ENCODE data around the gene TADA2A.

The TADA2A gene

GRCh38 chr17:37406635-37407461, at the start of gene TADA2A, which contains the start of gene ACACA:
TSS of gene TADA2A (plus strand) at chr17:37406886. CDS start at chr17:37411366, 4,480 bp downstream.
TSS of gene ACACA (minus strand) at chr17:37406836. CDS start at chr17:37406299, 537 bp downstream.
- DNase-seq: peak; percentile 79

- DNase-seq: peak; percentile 64
Measured at GRCh38 chr17:37358098-37358829, 48.4 kb upstream of the TADA2A start.

- peak; percentile 93 for DNase-seq
Measured at GRCh38 chr17:37358830-37359681, 47.6 kb upstream of the TADA2A start.

- DNase-seq: no peak
Measured at GRCh38 chr17:37359682-37360188, 47.0 kb upstream of the TADA2A start.

- DNase-seq: no peak
Measured at GRCh38 chr17:37360632-37361031, 46.1 kb upstream of the TADA2A start.

- DNase-seq: no peak
Measured at GRCh38 chr17:37361543-37361942, 45.1 kb upstream of the TADA2A start.

GRCh38 chr17:37365589-37365988, 41.1 kb upstream of the TADA2A start:
- no peak for DNase-seq

- no peak for DNase-seq
Measured at GRCh38 chr17:37368577-37368976, 38.1 kb upstream of the TADA2A start.

- peak; percentile 57 for DNase-seq
Measured at GRCh38 chr17:37373530-37374159, 33.0 kb upstream of the TADA2A start.

GRCh38 chr17:37375706-37376105, 31.0 kb upstream of the TADA2A start, which contains the start of gene C17orf78:
TSS of gene C17orf78 (plus strand) at chr17:37375985. CDS start at chr17:37376093, 108 bp downstream.
- DNase-seq: no peak

- DNase-seq: no peak
Measured at GRCh38 chr17:37382056-37382455, 24.6 kb upstream of the TADA2A start.

- DNase-seq: no peak
Measured at GRCh38 chr17:37384560-37385149, 22.0 kb upstream of the TADA2A start.

- no peak for DNase-seq
Measured at GRCh38 chr17:37385474-37385990, 21.2 kb upstream of the TADA2A start.

GRCh38 chr17:37386462-37386861, 20.2 kb upstream of the TADA2A start:
- no peak for DNase-seq

GRCh38 chr17:37388266-37388665, 18.4 kb upstream of the TADA2A start:
- DNase-seq: no peak

- no peak for DNase-seq
Measured at GRCh38 chr17:37389160-37389559, 17.5 kb upstream of the TADA2A start.

- no peak for DNase-seq
Measured at GRCh38 chr17:37391146-37391545, 15.5 kb upstream of the TADA2A start.

- DNase-seq: no peak
Measured at GRCh38 chr17:37392024-37392590, 14.6 kb upstream of the TADA2A start.

- no peak for DNase-seq
Measured at GRCh38 chr17:37393352-37393751, 13.3 kb upstream of the TADA2A start.

GRCh38 chr17:37399265-37399803, 7.4 kb upstream of the TADA2A start:
- no peak for DNase-seq

- no peak for DNase-seq
Measured at GRCh38 chr17:37400505-37400904, 6.2 kb upstream of the TADA2A start.
